Fibroblast of pulmonary artery (primary cell): ENCODE data around the gene MAGI1.

Source experiments
- DNase-seq: peaks from one replicate; pipeline ENCODE4 v3.0.0-alpha.2; 2010; ENCODE audit warnings: low read depth
- H3K4me3 ChIP-seq: replicated peaks from 2 replicates; pipeline ENCODE4 v1.5.1; 2011; ENCODE audit warnings: low read depth, mild to moderate bottlenecking, control low read depth, low read length, moderate library complexity
- CTCF ChIP-seq: IDR thresholded peaks from 2 replicates; pipeline ENCODE4 v1.5.1; 2011; ENCODE audit warnings: mild to moderate bottlenecking, control low read depth, low read length, inconsistent platforms; ENCODE audit errors: missing control alignments

The MAGI1 gene

GRCh38 chr3:65313666-65314065 lies 725.1 kb downstream of the MAGI1 start:
- DNase-seq, result no peak
- H3K4me3 ChIP-seq, result no peak overlapping the region
- no peak for TF ChIP-seq CTCF

GRCh38 chr3:65305836-65306235 lies 732.9 kb downstream of the MAGI1 start:
- no peak for TF ChIP-seq CTCF
- no peak for DNase-seq
- no peak overlapping the region for H3K4me3 ChIP-seq
